Measurements from ENCODE around the gene FBXO47. TPM values are rescaled to one million over a fixed set of nuclear protein-coding genes. Genes with fewer than 3 reads are reported as not detected.

FBXO47 gene
- total and polyA plus RNA-seq, 9 of the 15 experiments (the other 6 are each of a cell fraction or from before 2014, with no cell fraction given) = not detected

DNA sequence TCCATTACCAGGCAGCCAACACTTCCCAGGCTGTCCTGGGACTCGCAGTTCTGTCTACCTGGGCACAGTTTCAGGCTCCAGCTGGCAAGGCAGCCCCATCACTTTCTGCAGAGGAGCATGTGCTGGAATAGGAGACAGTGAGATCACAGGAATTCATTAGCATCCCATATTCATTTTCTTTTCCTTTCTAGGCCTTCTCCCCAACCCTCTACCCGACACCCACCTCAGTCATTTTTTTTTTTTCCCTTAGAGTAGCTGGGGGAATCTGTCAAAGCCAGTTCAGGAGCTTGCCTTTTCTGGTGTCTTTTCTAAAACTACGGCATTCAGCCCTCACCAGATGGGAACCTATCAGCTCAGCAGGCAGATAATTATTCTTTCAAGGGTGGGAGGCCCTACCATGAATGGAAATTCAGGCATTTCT is 42.4 kb upstream of the FBXO47 start (continued):
- TF ChIP-seq, protein P1, sequence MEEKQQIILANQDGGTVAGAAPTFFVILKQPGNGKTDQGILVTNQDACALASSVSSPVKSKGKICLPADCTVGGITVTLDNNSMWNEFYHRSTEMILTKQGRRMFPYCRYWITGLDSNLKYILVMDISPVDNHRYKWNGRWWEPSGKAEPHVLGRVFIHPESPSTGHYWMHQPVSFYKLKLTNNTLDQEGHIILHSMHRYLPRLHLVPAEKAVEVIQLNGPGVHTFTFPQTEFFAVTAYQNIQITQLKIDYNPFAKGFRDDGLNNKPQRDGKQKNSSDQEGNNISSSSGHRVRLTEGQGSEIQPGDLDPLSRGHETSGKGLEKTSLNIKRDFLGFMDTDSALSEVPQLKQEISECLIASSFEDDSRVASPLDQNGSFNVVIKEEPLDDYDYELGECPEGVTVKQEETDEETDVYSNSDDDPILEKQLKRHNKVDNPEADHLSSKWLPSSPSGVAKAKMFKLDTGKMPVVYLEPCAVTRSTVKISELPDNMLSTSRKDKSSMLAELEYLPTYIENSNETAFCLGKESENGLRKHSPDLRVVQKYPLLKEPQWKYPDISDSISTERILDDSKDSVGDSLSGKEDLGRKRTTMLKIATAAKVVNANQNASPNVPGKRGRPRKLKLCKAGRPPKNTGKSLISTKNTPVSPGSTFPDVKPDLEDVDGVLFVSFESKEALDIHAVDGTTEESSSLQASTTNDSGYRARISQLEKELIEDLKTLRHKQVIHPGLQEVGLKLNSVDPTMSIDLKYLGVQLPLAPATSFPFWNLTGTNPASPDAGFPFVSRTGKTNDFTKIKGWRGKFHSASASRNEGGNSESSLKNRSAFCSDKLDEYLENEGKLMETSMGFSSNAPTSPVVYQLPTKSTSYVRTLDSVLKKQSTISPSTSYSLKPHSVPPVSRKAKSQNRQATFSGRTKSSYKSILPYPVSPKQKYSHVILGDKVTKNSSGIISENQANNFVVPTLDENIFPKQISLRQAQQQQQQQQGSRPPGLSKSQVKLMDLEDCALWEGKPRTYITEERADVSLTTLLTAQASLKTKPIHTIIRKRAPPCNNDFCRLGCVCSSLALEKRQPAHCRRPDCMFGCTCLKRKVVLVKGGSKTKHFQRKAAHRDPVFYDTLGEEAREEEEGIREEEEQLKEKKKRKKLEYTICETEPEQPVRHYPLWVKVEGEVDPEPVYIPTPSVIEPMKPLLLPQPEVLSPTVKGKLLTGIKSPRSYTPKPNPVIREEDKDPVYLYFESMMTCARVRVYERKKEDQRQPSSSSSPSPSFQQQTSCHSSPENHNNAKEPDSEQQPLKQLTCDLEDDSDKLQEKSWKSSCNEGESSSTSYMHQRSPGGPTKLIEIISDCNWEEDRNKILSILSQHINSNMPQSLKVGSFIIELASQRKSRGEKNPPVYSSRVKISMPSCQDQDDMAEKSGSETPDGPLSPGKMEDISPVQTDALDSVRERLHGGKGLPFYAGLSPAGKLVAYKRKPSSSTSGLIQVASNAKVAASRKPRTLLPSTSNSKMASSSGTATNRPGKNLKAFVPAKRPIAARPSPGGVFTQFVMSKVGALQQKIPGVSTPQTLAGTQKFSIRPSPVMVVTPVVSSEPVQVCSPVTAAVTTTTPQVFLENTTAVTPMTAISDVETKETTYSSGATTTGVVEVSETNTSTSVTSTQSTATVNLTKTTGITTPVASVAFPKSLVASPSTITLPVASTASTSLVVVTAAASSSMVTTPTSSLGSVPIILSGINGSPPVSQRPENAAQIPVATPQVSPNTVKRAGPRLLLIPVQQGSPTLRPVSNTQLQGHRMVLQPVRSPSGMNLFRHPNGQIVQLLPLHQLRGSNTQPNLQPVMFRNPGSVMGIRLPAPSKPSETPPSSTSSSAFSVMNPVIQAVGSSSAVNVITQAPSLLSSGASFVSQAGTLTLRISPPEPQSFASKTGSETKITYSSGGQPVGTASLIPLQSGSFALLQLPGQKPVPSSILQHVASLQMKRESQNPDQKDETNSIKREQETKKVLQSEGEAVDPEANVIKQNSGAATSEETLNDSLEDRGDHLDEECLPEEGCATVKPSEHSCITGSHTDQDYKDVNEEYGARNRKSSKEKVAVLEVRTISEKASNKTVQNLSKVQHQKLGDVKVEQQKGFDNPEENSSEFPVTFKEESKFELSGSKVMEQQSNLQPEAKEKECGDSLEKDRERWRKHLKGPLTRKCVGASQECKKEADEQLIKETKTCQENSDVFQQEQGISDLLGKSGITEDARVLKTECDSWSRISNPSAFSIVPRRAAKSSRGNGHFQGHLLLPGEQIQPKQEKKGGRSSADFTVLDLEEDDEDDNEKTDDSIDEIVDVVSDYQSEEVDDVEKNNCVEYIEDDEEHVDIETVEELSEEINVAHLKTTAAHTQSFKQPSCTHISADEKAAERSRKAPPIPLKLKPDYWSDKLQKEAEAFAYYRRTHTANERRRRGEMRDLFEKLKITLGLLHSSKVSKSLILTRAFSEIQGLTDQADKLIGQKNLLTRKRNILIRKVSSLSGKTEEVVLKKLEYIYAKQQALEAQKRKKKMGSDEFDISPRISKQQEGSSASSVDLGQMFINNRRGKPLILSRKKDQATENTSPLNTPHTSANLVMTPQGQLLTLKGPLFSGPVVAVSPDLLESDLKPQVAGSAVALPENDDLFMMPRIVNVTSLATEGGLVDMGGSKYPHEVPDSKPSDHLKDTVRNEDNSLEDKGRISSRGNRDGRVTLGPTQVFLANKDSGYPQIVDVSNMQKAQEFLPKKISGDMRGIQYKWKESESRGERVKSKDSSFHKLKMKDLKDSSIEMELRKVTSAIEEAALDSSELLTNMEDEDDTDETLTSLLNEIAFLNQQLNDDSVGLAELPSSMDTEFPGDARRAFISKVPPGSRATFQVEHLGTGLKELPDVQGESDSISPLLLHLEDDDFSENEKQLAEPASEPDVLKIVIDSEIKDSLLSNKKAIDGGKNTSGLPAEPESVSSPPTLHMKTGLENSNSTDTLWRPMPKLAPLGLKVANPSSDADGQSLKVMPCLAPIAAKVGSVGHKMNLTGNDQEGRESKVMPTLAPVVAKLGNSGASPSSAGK (IDR thresholded peaks at IDR 0.05) = no peak
- no peak for TF ChIP-seq ZBTB17 (CRISPR knock-in tag; IDR thresholded peaks at IDR 0.05)
- TF ChIP-seq ZNF444 (CRISPR knock-in tag; IDR thresholded peaks at IDR 0.05) = no peak
- no peak for TF ChIP-seq SIRT6 (IDR thresholded peaks at IDR 0.05; ENCODE audit: low read depth, low read length)
- no peak for TF ChIP-seq TAL1 (IDR thresholded peaks at IDR 0.05)
- no peak for TF ChIP-seq ATF1 (CRISPR knock-in tag; IDR thresholded peaks at IDR 0.05)
- no peak for TF ChIP-seq ATF1 (tag; IDR thresholded peaks at IDR 0.05)

All from K562 (cell line).